AG10803 (cell line): ENCODE measurements around the gene LRIT2.
A peak's percentile ranks its signal among the peaks of the same experiment; 100 is the strongest.
"Not testable (repeated sequence)": the region's sequence is repeated elsewhere in the genome, so short reads cannot be mapped to it uniquely, and the experiment has no call there.

Experiments used
- DNase-seq: peaks from one replicate; pipeline ENCODE4 v3.0.0; 2010; ENCODE audit warnings: low read depth
- H3K4me3 ChIP-seq: 2 replicates; pipeline ENCODE4 v1.5.1; 2011; ENCODE audit warnings: mild to moderate bottlenecking, low read length, control low read depth
- CTCF ChIP-seq: conservative IDR thresholded peaks from 2 replicates; pipeline ENCODE4 v1.5.1; 2011; ENCODE audit warnings: mild to moderate bottlenecking, low read length, control low read depth, inconsistent platforms

LRIT2 gene

DNA sequence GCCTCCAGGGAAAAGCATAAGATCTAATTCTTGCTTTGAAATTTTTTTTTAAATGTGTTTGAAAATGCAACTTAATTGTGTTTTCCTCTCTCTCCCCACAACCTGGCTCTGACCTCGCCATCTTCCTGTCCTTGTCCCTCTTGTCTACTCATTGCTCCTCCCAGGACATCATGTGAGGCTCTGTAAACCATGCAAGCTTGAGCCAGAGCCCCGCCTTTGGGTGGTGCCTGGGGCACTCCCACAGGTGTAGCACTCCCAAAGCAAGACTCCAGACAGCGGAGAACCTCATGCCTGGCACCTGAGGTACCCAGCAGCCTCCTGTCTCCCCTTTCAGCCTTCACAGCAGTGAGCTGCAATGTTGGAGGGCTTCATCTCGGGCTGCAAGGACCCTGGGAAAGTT, 40.8 kb downstream of the LRIT2 start:
- no peak overlapping the region for H3K4me3 ChIP-seq
- no peak for TF ChIP-seq CTCF
- DNase-seq = no peak

DNA sequence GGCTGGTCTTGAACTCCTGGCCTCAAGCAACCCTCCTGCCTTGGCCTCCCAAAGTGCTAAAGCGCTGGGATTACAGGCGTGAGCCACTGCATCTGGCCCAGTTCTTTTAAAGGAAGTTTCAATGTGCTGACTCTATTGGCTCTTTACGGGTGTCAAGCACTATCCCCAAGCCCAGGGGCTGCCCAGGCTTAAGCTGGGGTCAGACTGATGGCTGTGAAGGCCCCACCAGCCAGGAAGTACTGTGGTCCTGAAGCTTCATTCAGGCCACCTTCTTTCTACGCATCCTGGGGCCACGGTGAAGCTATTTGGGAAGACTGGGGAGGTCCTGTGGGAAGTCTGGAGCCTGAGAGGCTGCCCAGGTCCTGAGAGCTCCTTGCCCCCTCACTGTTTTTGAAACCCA, 43.7 kb downstream of the LRIT2 start:
- DNase-seq = no peak
- no peak for TF ChIP-seq CTCF
- no peak overlapping the region for H3K4me3 ChIP-seq

DNA sequence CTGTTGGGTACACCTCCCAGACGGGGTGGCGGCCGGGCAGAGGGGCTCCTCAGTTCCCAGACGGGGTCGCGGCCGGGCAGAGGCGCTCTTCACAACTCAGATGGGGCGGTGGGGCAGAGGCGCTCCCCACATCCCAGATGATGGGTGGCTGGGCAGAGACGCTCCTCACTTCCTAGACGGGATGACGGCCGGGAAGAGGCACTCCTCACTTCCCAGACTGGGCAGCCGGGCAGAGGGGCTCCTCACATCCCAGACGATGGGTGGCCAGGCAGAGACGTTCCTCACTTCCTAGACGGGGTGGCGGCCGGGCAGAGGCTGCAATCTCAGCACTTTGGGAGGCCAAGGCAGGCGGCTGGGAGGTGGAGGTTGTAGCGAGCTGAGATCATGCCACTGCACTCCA, 45.0 kb downstream of the LRIT2 start:
- DNase-seq, H3K4me3 ChIP-seq: not testable (repeated sequence)

DNA sequence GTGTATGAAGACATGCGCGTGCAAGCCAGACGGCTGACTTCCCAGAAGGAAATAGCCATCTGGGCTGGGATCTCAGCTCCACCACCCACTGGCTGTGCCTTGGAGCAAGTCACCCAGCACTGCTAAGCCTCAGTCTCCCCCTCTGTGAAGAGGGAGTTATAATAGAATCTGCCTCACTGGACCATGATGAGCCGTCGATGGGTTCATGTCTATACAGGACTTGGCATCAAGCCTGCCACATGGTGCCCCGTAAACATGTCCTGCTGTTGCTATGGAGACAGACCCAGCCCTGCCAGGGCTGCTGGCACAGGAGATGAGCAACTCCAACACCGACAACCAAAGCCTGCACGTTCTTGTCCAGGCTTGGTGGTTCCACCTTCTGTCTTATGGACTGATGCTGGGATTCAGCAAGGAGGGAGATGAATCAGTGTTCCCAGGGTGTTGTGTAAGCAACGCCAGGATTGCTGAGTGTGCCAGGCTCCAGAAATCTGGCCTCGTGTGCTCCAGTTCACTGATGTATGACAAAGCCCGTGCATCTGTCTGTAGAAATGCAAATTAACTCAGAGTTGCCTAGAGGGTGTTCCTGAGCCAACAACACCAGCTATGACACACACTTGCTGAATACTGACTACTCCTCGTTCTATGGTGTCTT, 46.2 kb downstream of the LRIT2 start:
- no peak overlapping the region for H3K4me3 ChIP-seq
- peak; percentile 74 for DNase-seq
- no peak for TF ChIP-seq CTCF

DNA sequence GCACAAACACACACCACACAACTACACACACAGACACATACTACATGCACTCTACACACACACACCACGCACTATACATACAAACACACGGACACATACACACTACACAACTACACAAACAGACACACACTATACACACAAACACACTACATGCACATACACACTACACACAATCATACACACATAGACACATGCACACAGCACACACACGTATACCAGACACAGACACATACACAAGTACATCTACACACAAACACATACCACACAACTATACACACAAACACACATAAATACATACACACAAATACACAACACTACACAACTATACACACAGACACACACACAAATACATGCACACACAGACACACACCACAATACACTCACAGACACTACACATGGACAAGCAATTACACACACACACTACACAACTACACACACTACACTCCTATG, 47.2 kb downstream of the LRIT2 start:
- no peak for DNase-seq
- H3K4me3 ChIP-seq = no peak overlapping the region
- no peak for TF ChIP-seq CTCF

GRCh38 chr10:84177541-84178141, 47.7 kb downstream of the LRIT2 start:
- H3K4me3 ChIP-seq = no peak overlapping the region
- DNase-seq = no peak
- no peak for TF ChIP-seq CTCF

- no peak for TF ChIP-seq CTCF
- DNase-seq = no peak
- H3K4me3 ChIP-seq = no peak overlapping the region
Observed at GRCh38 chr10:84176836-84177474, 48.4 kb downstream of the LRIT2 start.
